ENCODE results near the gene C1orf35.

GRCh38 chr1:228114827-228115226 is 11.7 kb upstream of the C1orf35 start:
- no peak for TF ChIP-seq PATZ1 (CRISPR knock-in tag; IDR thresholded peaks at IDR 0.05; ENCODE audit: borderline replicate concordance)
- TF ChIP-seq ZNF565 (CRISPR knock-in tag; conservative IDR thresholded peaks at IDR 0.05; ENCODE audit: low read depth), result no peak
- no peak for TF ChIP-seq ZFP3 (CRISPR knock-in tag; IDR thresholded peaks at IDR 0.05)
- TF ChIP-seq BACH2 (CRISPR knock-in tag; IDR thresholded peaks at IDR 0.05; ENCODE audit: borderline replicate concordance), result no peak
- no peak for TF ChIP-seq CREB5 (CRISPR knock-in tag; IDR thresholded peaks at IDR 0.05; ENCODE audit: low read depth)
- no peak for TF ChIP-seq ZFP30 (CRISPR knock-in tag; IDR thresholded peaks at IDR 0.05)
- TF ChIP-seq ZNF8 (CRISPR knock-in tag; IDR thresholded peaks at IDR 0.05), result no peak
- no peak for TF ChIP-seq ZNF70 (CRISPR knock-in tag; IDR thresholded peaks at IDR 0.05)
- no peak for TF ChIP-seq TSHZ2 (CRISPR knock-in tag; IDR thresholded peaks at IDR 0.05)
- TF ChIP-seq CSDC2 (CRISPR knock-in tag; IDR thresholded peaks at IDR 0.05), result no peak
